Endometrial microvascular endothelial cells (primary cell): Measurements from ENCODE around the gene AZU1. TPM values are rescaled to one million over a fixed set of nuclear protein-coding genes. Genes with fewer than 3 reads are reported as not detected.

ENCODE experiments used
- in situ Hi-C: cut with HindIII; loops from 2 replicates; pipeline ENCODE4 v1.10.0; 2017; ENCODE audit warnings: low sequenced_read_pairs, low pct_unique_long_range_greater_than_20kb; ENCODE audit errors: inconsistent ontology term
- total RNA-seq: library from RNA; depleted of rRNA; stranded (reverse); fragments of >200 nt; gene quantifications from one replicate; pipeline ENCODE4 v1.2.3, GENCODE V29; 2015; ENCODE audit errors: inconsistent ontology term

The AZU1 gene
- not detected for total RNA-seq

GRCh38 chr19:827710-828321 is at the start of gene AZU1:
TSS of gene AZU1 (plus strand) at chr19:827837. CDS start at chr19:827847, 10 bp downstream.
- in situ Hi-C loops = no loop called here

GRCh38 chr19:778910-779653 is 48.6 kb upstream of the AZU1 start:
- in situ Hi-C loops = no loop called here

GRCh38 chr19:780935-781334 is 46.7 kb upstream of the AZU1 start:
- in situ Hi-C loops = no loop called here

GRCh38 chr19:781800-782184 is 45.8 kb upstream of the AZU1 start:
- in situ Hi-C loops = no loop called here

- in situ Hi-C loops = no loop called here
Measured at GRCh38 chr19:782185-782877, 45.3 kb upstream of the AZU1 start.

- in situ Hi-C loops = no loop called here
Measured at GRCh38 chr19:782878-783668, 44.6 kb upstream of the AZU1 start.

GRCh38 chr19:784541-784940 is 43.1 kb upstream of the AZU1 start:
- in situ Hi-C loops = no loop called here

- in situ Hi-C loops = no loop called here
Measured at GRCh38 chr19:787536-787935, 40.1 kb upstream of the AZU1 start.

- in situ Hi-C loops = no loop called here
Measured at GRCh38 chr19:788686-788982, 39.0 kb upstream of the AZU1 start.

GRCh38 chr19:788983-789700 is 38.5 kb upstream of the AZU1 start:
- in situ Hi-C loops = no loop called here

GRCh38 chr19:789701-790060 is 38.0 kb upstream of the AZU1 start:
- in situ Hi-C loops = no loop called here

GRCh38 chr19:791007-791566 is 36.5 kb upstream of the AZU1 start:
- in situ Hi-C loops = no loop called here

GRCh38 chr19:791567-792305 is 35.9 kb upstream of the AZU1 start:
- in situ Hi-C loops = no loop called here

- in situ Hi-C loops = no loop called here
Measured at GRCh38 chr19:792306-792885, 35.2 kb upstream of the AZU1 start.

- in situ Hi-C loops = no loop called here
Measured at GRCh38 chr19:793806-794205, 33.8 kb upstream of the AZU1 start.

GRCh38 chr19:795073-795611 is 32.5 kb upstream of the AZU1 start:
- in situ Hi-C loops = no loop called here
